ENCODE data around the gene BPIFA3. TPM values are rescaled to one million over a fixed set of nuclear protein-coding genes. Genes with fewer than 3 reads are reported as not detected.

The BPIFA3 gene
- polyA plus RNA-seq, 3 donors: not detected

DNA sequence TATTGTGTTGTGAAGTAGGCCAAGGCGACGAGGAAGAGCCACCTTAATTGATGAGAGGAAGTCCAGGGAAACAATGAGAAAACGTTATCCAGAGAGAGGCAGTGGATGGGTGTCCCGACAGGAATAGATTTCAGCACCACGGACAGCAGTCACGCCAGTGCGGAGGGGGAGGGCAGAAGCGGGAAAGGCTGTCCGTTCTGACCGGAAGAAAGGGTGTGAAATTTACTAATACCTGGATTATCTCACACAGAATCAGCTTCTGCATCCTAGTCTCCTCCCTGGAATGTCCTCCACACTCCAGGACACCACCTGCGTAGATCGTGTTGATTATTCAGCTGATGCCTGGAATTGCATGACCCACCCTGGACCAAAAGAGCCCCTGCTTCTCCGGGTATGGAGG, 7.4 kb upstream of the BPIFA3 start:
- Mint-ChIP-seq H3K27ac (no peak overlapping the region), H3K4me3 (peak overlapping the region in 1 of 2 donors; percentile 32), H3K9me3 (no peaks in the 10 kb centered on the region), H3K27me3 (ENCODE audit: low read depth in 3 of 3) (peaks cover 6 to 8% (median 8%) of the 10 kb centered on the region in 3 donors), H3K36me3 (no peaks in the 10 kb centered on the region), H3K4me1 (no peaks in the 10 kb centered on the region)
- Histone ChIP-seq H3K9me3 (replicated peaks in 1 of 2; ENCODE audit: control insufficient read depth in 1 of 2, insufficient read depth in 1 of 2, low read length in 2 of 2) (no peaks in the 10 kb centered on the region), H2AFZ (ENCODE audit: insufficient read depth, low read depth, low read length, poor library complexity, severe bottlenecking) (no peak overlapping the region), H3K36me3 (replicated peaks in 1 of 2; ENCODE audit: control insufficient read depth in 1 of 2, insufficient read depth in 2 of 2, low read length in 2 of 2) (no peaks in the 10 kb centered on the region), H3K9ac (ENCODE audit: insufficient read depth, low read length, poor library complexity, severe bottlenecking) (no peak overlapping the region), H3K4me1 (ENCODE audit: control insufficient read depth in 1 of 2, insufficient read depth in 2 of 2, low read length in 2 of 2) (no peaks in the 10 kb centered on the region), H4K20me1 (ENCODE audit: insufficient read depth, low read length) (no peaks in the 10 kb centered on the region), H3K4me2 (replicated peaks; ENCODE audit: extremely low read depth, low read length, poor library complexity, severe bottlenecking) (no peak overlapping the region), H3K4me3 (replicated peaks in 1 of 3; ENCODE audit: low read depth in 2 of 3, low read length in 3 of 3) (no peak overlapping the region), H3K27ac (ENCODE audit: low read depth in 1 of 2, low read length in 2 of 2) (no peak overlapping the region), H3K79me2 (ENCODE audit: insufficient read depth, low read length) (no peaks in the 10 kb centered on the region), H3K27me3 (ENCODE audit: control insufficient read depth in 2 of 2, insufficient read depth in 2 of 2, low read length in 2 of 2) (no peaks in the 10 kb centered on the region)
- peak; percentile 0 to 14 (median 3) for DNase-seq
- 0% methylated on average over 4 of the region's 13 CpGs for WGBS (ENCODE audit: insufficient coverage)
- intact Hi-C loops (cut with micrococcal nuclease): no loop called here
- TF ChIP-seq, protein P1, sequence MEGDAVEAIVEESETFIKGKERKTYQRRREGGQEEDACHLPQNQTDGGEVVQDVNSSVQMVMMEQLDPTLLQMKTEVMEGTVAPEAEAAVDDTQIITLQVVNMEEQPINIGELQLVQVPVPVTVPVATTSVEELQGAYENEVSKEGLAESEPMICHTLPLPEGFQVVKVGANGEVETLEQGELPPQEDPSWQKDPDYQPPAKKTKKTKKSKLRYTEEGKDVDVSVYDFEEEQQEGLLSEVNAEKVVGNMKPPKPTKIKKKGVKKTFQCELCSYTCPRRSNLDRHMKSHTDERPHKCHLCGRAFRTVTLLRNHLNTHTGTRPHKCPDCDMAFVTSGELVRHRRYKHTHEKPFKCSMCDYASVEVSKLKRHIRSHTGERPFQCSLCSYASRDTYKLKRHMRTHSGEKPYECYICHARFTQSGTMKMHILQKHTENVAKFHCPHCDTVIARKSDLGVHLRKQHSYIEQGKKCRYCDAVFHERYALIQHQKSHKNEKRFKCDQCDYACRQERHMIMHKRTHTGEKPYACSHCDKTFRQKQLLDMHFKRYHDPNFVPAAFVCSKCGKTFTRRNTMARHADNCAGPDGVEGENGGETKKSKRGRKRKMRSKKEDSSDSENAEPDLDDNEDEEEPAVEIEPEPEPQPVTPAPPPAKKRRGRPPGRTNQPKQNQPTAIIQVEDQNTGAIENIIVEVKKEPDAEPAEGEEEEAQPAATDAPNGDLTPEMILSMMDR (IDR thresholded peaks at IDR 0.05): no peak

DNA sequence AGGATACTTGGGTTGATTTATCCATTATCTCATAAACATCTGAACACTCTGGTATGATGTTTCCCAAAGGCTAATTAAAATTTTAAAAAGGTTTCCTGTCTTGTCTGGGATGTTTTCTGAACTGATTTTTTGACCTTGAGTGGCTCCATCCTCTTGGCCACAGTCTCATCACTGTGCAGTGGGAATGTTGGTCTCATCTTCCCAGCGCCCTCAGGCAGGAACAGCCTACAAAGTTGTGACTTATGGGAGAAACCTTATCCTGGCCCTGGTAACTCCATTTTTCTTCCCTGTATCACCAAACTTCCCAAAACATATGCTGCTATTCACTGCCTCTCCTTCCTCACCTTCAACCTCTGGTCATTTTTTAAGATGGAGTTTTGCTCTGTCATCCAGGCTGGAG, 6.8 kb upstream of the BPIFA3 start:
- Mint-ChIP-seq H3K4me3 (no peak overlapping the region), H3K27ac (no peak overlapping the region), H3K9me3 (no peaks in the 10 kb centered on the region), H3K27me3 (ENCODE audit: low read depth in 3 of 3) (peaks cover 7 to 10% (median 8%) of the 10 kb centered on the region in 3 donors), H3K4me1 (no peaks in the 10 kb centered on the region), H3K36me3 (no peaks in the 10 kb centered on the region)
- Histone ChIP-seq H3K9me3 (replicated peaks in 1 of 2; ENCODE audit: control insufficient read depth in 1 of 2, insufficient read depth in 1 of 2, low read length in 2 of 2) (no peaks in the 10 kb centered on the region), H3K79me2 (ENCODE audit: insufficient read depth, low read length) (no peaks in the 10 kb centered on the region), H3K27ac (ENCODE audit: low read depth in 1 of 2, low read length in 2 of 2) (no peak overlapping the region), H3K4me1 (ENCODE audit: control insufficient read depth in 1 of 2, insufficient read depth in 2 of 2, low read length in 2 of 2) (no peaks in the 10 kb centered on the region), H3K27me3 (ENCODE audit: control insufficient read depth in 2 of 2, insufficient read depth in 2 of 2, low read length in 2 of 2) (no peaks in the 10 kb centered on the region), H3K4me3 (replicated peaks in 1 of 3; ENCODE audit: low read depth in 2 of 3, low read length in 3 of 3) (no peak overlapping the region), H3K4me2 (replicated peaks; ENCODE audit: extremely low read depth, low read length, poor library complexity, severe bottlenecking) (no peak overlapping the region), H3K9ac (ENCODE audit: insufficient read depth, low read length, poor library complexity, severe bottlenecking) (no peak overlapping the region), H3K36me3 (replicated peaks in 1 of 2; ENCODE audit: control insufficient read depth in 1 of 2, insufficient read depth in 2 of 2, low read length in 2 of 2) (no peaks in the 10 kb centered on the region), H4K20me1 (ENCODE audit: insufficient read depth, low read length) (no peaks in the 10 kb centered on the region), H2AFZ (ENCODE audit: insufficient read depth, low read depth, low read length, poor library complexity, severe bottlenecking) (no peak overlapping the region)
- TF ChIP-seq, protein P1 (IDR thresholded peaks at IDR 0.05): no peak
- 40% methylated on average over 1 of the region's 1 CpG for WGBS (ENCODE audit: insufficient coverage)
- no peak for DNase-seq
- intact Hi-C loops (cut with micrococcal nuclease): no loop called here
